ENCODE data around the gene MACROH2A2.

The MACROH2A2 gene

DNA sequence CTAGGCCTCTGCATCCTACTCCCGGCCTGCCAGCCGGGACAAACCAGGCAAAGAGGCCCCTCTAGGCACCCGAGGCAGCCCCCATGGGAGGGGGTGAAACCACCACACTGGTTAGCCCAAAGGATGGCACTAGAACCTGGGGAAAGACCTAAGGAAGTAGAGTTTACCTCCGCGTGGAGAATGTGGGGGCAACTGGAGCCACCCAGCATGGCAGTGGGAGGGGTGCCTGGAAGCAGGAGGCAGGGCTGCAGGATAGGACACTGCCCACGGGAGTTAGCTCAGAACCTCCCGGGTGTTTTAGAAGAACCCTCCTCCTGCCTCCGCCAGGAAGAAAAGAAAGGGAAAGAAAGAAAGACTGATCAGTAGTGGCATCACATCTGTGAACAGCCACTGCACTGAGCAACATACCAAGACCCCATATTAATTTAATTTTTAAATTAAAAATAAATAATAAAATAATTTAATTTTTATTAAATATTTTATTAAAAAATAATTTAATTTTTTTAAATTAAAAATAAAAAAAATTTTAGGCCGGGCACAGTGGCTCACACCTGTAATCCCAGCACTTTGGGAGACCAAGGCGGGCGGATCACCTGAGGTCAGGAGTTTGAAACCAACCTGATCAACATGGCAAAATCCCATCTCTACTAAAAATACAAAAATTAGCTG is 68.8 kb downstream of the MACROH2A2 start:
- TF ChIP-seq, protein P1, sequence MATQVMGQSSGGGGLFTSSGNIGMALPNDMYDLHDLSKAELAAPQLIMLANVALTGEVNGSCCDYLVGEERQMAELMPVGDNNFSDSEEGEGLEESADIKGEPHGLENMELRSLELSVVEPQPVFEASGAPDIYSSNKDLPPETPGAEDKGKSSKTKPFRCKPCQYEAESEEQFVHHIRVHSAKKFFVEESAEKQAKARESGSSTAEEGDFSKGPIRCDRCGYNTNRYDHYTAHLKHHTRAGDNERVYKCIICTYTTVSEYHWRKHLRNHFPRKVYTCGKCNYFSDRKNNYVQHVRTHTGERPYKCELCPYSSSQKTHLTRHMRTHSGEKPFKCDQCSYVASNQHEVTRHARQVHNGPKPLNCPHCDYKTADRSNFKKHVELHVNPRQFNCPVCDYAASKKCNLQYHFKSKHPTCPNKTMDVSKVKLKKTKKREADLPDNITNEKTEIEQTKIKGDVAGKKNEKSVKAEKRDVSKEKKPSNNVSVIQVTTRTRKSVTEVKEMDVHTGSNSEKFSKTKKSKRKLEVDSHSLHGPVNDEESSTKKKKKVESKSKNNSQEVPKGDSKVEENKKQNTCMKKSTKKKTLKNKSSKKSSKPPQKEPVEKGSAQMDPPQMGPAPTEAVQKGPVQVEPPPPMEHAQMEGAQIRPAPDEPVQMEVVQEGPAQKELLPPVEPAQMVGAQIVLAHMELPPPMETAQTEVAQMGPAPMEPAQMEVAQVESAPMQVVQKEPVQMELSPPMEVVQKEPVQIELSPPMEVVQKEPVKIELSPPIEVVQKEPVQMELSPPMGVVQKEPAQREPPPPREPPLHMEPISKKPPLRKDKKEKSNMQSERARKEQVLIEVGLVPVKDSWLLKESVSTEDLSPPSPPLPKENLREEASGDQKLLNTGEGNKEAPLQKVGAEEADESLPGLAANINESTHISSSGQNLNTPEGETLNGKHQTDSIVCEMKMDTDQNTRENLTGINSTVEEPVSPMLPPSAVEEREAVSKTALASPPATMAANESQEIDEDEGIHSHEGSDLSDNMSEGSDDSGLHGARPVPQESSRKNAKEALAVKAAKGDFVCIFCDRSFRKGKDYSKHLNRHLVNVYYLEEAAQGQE (IDR thresholded peaks at IDR 0.05; ENCODE audit: insufficient read depth in 1 of 2, low read depth in 2 of 2, low read length in 2 of 2): no peak
- TF ChIP-seq POLR2AphosphoS5 (IDR thresholded peaks at IDR 0.05; ENCODE audit: low read depth, low read length) (no peak), TAF1 (IDR thresholded peaks at IDR 0.05; ENCODE audit: borderline replicate concordance, insufficient read depth, low read length) (no peak), SIN3A (IDR thresholded peaks at IDR 0.05; ENCODE audit: borderline replicate concordance, insufficient read depth, low read length) (no peak), FOXP2 (optimal IDR thresholded peaks at IDR 0.05; ENCODE audit: borderline replicate concordance, extremely low read depth, extremely low read length, insufficient read depth) (no peak)

DNA sequence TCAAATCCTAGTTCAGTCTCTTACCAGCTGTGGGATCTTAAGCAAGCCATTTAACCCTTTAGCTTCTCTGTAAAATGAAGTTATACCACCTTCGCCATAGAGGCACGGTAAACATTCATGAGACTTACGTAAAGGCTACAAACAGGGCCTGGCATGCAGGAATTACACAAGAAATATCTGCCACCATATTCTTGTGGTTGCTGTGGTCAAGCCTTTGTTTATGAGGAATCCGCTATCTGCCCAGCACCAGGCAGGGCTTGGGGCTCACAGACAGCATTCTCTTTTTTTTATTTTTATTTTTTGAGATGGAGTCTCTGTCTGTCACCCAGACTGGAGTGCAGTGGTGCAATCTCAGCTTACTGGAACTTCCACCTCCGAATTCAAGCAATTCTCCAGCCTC is 70.1 kb downstream of the MACROH2A2 start:
- no peak for TF ChIP-seq TAF1 (IDR thresholded peaks at IDR 0.05; ENCODE audit: borderline replicate concordance, insufficient read depth, low read length)
- TF ChIP-seq FOXP2 (optimal IDR thresholded peaks at IDR 0.05; ENCODE audit: borderline replicate concordance, extremely low read depth, extremely low read length, insufficient read depth): no peak
- TF ChIP-seq, protein P1 (IDR thresholded peaks at IDR 0.05; ENCODE audit: insufficient read depth in 1 of 2, low read depth in 2 of 2, low read length in 2 of 2): no peak
- no peak for TF ChIP-seq SIN3A (IDR thresholded peaks at IDR 0.05; ENCODE audit: borderline replicate concordance, insufficient read depth, low read length)
- TF ChIP-seq POLR2AphosphoS5 (IDR thresholded peaks at IDR 0.05; ENCODE audit: low read depth, low read length): no peak

GRCh38 chr10:70123817-70124216 is 71.2 kb downstream of the MACROH2A2 start:
- TF ChIP-seq TAF1 (IDR thresholded peaks at IDR 0.05; ENCODE audit: borderline replicate concordance, insufficient read depth, low read length): no peak
- TF ChIP-seq POLR2AphosphoS5 (IDR thresholded peaks at IDR 0.05; ENCODE audit: low read depth, low read length): no peak
- TF ChIP-seq, protein P1 (IDR thresholded peaks at IDR 0.05; ENCODE audit: insufficient read depth in 1 of 2, low read depth in 2 of 2, low read length in 2 of 2): no peak
- TF ChIP-seq FOXP2 (optimal IDR thresholded peaks at IDR 0.05; ENCODE audit: borderline replicate concordance, extremely low read depth, extremely low read length, insufficient read depth): no peak
- TF ChIP-seq SIN3A (IDR thresholded peaks at IDR 0.05; ENCODE audit: borderline replicate concordance, insufficient read depth, low read length): no peak

- TF ChIP-seq, protein P1 (IDR thresholded peaks at IDR 0.05; ENCODE audit: insufficient read depth in 1 of 2, low read depth in 2 of 2, low read length in 2 of 2): no peak
- TF ChIP-seq SIN3A (IDR thresholded peaks at IDR 0.05; ENCODE audit: borderline replicate concordance, insufficient read depth, low read length) (no peak), TAF1 (IDR thresholded peaks at IDR 0.05; ENCODE audit: borderline replicate concordance, insufficient read depth, low read length) (no peak), FOXP2 (optimal IDR thresholded peaks at IDR 0.05; ENCODE audit: borderline replicate concordance, extremely low read depth, extremely low read length, insufficient read depth) (no peak), POLR2AphosphoS5 (IDR thresholded peaks at IDR 0.05; ENCODE audit: low read depth, low read length) (no peak)
These were observed 71.8 kb downstream of the MACROH2A2 start for GRCh38 chr10:70124415-70124814.

Measured in PFSK-1 (cell line).